GM12864 (cell line): ENCODE data around the gene DOP1B.
"Not testable (repeated sequence)": the region's sequence is repeated elsewhere in the genome, so short reads cannot be mapped to it uniquely, and the experiment has no call there.

Experiments
- DNase-seq: peaks from one replicate; pipeline ENCODE4 v3.0.0-alpha.2; 2011; ENCODE audit warnings: low read depth
- H3K4me3 ChIP-seq: 2 replicates; pipeline ENCODE4 v1.5.1; 2011; ENCODE audit warnings: mild to moderate bottlenecking, low read depth, low read length, control low read depth
- CTCF ChIP-seq: IDR thresholded peaks from 2 replicates; pipeline ENCODE4 v1.5.1; 2011; ENCODE audit warnings: low read depth, mild to moderate bottlenecking, moderate library complexity, low read length, control low read depth, inconsistent platforms; ENCODE audit errors: missing control alignments

The DOP1B gene

GRCh38 chr21:36194024-36194423 lies 37.4 kb downstream of the DOP1B start:
- DNase-seq: no peak
- no peak overlapping the region for H3K4me3 ChIP-seq
- no peak for TF ChIP-seq CTCF

GRCh38 chr21:36195613-36196012 lies 39.0 kb downstream of the DOP1B start:
- DNase-seq: no peak
- H3K4me3 ChIP-seq: no peak overlapping the region
- TF ChIP-seq CTCF: no peak

GRCh38 chr21:36199021-36199420 lies 42.4 kb downstream of the DOP1B start:
- no peak for TF ChIP-seq CTCF
- no peak overlapping the region for H3K4me3 ChIP-seq
- no peak for DNase-seq

GRCh38 chr21:36199575-36199974 lies 43.0 kb downstream of the DOP1B start:
- not testable (repeated sequence) for H3K4me3 ChIP-seq, DNase-seq

GRCh38 chr21:36200081-36200561 lies 43.5 kb downstream of the DOP1B start:
- no peak for DNase-seq
- no peak for TF ChIP-seq CTCF

GRCh38 chr21:36202726-36203602 lies 46.3 kb downstream of the DOP1B start:
- no peak overlapping the region for H3K4me3 ChIP-seq
- no peak for TF ChIP-seq CTCF
- DNase-seq: no peak

More at GRCh38 chr21:36200081-36200561, 43.5 kb downstream of the DOP1B start:
- no peak overlapping the region for H3K4me3 ChIP-seq

- no peak for TF ChIP-seq CTCF
- no peak overlapping the region for H3K4me3 ChIP-seq
- DNase-seq: peak; percentile 12
Measured at GRCh38 chr21:36203603-36203889, 46.9 kb downstream of the DOP1B start.
